ENCODE data around the gene NXNL1. TPM values are rescaled to one million over a fixed set of nuclear protein-coding genes. Genes with fewer than 3 reads are reported as not detected.

The NXNL1 gene
- total and polyA plus RNA-seq, 9 of the 15 experiments (the other 6 are each of a cell fraction or from before 2014, with no cell fraction given): not detected

DNA sequence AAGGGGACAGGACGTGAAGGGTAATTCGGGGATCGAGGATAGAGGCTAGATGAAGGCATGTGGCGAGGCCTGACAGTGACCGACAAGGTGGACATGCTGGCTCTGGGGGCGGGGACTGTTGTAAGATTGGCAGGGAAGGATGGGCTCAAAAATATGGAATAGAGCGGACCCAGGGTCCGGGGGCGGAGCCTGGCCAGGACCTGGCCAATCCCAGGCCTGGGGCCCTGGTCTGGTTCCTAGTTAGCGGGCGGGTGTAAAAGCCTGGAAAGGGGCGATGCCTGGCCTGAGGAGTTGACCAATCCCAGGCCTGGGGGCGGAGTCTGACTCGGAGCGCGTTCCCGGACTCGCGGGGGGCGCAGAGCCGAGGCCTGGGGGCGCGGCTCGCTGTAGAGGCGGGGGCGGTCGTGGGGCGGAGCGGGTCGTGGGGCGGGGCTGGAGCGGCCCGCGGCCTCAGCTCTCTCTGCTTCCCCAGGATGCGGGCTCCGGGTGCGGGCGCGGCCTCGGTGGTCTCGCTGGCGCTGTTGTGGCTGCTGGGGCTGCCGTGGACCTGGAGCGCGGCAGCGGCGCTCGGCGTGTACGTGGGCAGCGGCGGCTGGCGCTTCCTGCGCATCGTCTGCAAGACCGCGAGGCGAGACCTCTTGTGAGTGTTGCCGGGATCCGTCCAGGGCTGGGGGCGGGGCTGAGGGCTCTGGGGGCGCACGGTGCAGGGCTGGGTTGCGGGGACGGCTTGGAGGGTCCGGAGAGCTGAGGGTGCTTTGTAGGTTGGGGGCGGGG, 9.5 kb upstream of the NXNL1 start, which contains the start of gene SLC27A1 (continued):
- TF ChIP-seq, protein P1, sequence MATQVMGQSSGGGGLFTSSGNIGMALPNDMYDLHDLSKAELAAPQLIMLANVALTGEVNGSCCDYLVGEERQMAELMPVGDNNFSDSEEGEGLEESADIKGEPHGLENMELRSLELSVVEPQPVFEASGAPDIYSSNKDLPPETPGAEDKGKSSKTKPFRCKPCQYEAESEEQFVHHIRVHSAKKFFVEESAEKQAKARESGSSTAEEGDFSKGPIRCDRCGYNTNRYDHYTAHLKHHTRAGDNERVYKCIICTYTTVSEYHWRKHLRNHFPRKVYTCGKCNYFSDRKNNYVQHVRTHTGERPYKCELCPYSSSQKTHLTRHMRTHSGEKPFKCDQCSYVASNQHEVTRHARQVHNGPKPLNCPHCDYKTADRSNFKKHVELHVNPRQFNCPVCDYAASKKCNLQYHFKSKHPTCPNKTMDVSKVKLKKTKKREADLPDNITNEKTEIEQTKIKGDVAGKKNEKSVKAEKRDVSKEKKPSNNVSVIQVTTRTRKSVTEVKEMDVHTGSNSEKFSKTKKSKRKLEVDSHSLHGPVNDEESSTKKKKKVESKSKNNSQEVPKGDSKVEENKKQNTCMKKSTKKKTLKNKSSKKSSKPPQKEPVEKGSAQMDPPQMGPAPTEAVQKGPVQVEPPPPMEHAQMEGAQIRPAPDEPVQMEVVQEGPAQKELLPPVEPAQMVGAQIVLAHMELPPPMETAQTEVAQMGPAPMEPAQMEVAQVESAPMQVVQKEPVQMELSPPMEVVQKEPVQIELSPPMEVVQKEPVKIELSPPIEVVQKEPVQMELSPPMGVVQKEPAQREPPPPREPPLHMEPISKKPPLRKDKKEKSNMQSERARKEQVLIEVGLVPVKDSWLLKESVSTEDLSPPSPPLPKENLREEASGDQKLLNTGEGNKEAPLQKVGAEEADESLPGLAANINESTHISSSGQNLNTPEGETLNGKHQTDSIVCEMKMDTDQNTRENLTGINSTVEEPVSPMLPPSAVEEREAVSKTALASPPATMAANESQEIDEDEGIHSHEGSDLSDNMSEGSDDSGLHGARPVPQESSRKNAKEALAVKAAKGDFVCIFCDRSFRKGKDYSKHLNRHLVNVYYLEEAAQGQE (IDR thresholded peaks at IDR 0.05; ENCODE audit: borderline replicate concordance): no peak
- TF ChIP-seq, protein P1 (CRISPR knock-in tag; IDR thresholded peaks at IDR 0.05; ENCODE audit: low read depth): 0 out of 2 replicates have a peak, but pooled peaks have one; percentile 18
- TF ChIP-seq TAF1 (IDR thresholded peaks at IDR 0.05; ENCODE audit: control insufficient read depth, extremely low read depth, insufficient read depth, low read length, severe bottlenecking) (no peak), ZNF780A (CRISPR knock-in tag; IDR thresholded peaks at IDR 0.05) (no peak), DPF2 (IDR thresholded peaks at IDR 0.05) (no peak), ZKSCAN1 (IDR thresholded peaks at IDR 0.05; ENCODE audit: low read depth, low read length) (no peak), ESRRB (CRISPR knock-in tag; IDR thresholded peaks at IDR 0.05; ENCODE audit: borderline replicate concordance) (no peak)
- TF ChIP-seq, protein P2, sequence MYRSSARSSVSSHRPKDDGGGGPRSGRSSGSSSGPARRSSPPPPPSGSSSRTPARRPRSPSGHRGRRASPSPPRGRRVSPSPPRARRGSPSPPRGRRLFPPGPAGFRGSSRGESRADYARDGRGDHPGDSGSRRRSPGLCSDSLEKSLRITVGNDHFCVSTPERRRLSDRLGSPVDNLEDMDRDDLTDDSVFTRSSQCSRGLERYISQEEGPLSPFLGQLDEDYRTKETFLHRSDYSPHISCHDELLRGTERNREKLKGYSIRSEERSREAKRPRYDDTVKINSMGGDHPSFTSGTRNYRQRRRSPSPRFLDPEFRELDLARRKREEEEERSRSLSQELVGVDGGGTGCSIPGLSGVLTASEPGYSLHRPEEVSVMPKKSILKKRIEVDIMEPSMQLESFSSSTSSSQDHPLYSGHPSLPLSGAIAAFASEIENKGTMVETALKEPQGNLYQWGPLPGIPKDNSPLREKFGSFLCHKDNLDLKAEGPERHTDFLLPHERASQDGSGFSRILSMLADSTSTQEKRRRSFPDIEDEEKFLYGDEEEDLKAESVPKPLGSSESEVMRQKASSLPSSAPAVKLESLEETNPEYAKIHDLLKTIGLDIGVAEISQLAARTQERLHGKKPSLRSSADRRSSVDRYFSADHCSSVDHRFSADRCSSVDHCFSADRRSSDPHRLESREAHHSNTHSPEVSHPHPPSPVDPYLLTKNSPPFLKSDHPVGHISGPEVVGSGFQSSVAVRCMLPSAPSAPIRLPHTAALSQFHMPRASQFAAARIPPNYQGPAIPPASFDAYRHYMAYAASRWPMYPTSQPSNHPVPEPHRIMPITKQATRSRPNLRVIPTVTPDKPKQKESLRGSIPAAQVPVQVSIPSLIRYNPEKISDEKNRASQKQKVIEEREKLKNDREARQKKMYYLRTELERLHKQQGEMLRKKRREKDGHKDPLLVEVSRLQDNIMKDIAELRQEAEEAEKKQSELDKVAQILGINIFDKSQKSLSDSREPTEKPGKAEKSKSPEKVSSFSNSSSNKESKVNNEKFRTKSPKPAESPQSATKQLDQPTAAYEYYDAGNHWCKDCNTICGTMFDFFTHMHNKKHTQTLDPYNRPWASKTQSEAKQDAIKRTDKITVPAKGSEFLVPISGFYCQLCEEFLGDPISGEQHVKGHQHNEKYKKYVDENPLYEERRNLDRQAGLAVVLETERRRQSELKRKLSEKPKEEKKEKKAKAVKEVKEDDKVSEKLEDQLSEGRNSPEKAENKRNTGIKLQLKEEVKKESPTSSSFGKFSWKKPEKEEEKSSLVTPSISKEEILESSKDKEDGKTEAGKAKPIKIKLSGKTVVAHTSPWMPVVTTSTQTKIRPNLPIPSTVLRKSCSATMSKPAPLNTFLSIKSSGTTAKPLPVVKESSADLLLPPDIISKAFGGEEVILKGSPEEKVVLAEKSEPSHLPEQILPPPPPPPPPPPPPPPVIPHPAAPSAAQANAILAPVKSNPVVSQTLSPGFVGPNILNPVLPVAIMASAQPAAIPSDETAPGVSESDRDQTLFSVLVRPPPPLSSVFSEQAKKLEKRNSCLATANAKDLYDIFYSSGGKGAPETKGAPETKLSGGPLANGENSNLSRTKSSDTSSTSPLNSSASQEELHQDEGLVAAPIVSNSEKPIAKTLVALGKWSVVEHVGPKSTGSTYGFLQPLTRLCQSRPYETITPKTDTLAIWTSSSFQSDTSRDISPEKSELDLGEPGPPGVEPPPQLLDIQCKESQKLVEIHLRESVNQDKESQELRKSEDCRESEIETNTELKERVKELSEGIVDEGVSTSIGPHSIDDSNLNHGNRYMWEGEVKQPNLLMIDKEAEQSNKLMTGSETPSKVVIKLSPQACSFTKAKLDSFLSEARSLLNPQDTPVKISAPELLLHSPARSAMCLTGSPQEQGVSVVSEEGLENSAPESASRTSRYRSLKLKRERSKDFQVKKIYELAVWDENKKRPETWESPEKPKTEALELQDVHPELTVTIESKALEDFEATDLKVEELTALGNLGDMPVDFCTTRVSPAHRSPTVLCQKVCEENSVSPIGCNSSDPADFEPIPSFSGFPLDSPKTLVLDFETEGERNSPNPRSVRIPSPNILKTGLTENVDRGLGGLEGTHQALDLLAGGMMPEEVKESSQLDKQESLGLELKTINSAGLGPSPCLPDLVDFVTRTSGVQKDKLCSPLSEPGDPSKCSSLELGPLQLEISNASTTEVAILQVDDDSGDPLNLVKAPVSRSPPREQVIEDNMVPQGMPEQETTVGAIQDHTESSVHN (IDR thresholded peaks at IDR 0.05; ENCODE audit: borderline replicate concordance in 1 of 2, low read depth in 1 of 2): no peak
- TF ChIP-seq, protein P3, sequence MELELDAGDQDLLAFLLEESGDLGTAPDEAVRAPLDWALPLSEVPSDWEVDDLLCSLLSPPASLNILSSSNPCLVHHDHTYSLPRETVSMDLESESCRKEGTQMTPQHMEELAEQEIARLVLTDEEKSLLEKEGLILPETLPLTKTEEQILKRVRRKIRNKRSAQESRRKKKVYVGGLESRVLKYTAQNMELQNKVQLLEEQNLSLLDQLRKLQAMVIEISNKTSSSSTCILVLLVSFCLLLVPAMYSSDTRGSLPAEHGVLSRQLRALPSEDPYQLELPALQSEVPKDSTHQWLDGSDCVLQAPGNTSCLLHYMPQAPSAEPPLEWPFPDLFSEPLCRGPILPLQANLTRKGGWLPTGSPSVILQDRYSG (tag; conservative IDR thresholded peaks at IDR 0.05; ENCODE audit: low read depth): no peak
